Endothelial cell of umbilical vein (primary cell): ENCODE results near the gene CD164L2. TPM values are rescaled to one million over a fixed set of nuclear protein-coding genes. Genes with fewer than 3 reads are reported as not detected.
"Not testable (repeated sequence)": the region's sequence is repeated elsewhere in the genome, so short reads cannot be mapped to it uniquely, and the experiment has no call there.

ENCODE experiments used
- BruUV-seq: library from RNA; stranded (reverse); fragments of 400-500 nt; replicated peaks from 2 replicates; lab custom pipeline; 2021; lab: Mats Ljungman, UMichigan
- CTCF ChIA-PET: fragments of 300-600, 350-600 bp; sonication (Branson Sonifier 250); formaldehyde crosslinking; loops from one replicate; lab custom pipeline; 2021; ENCODE audit warnings: antibody characterized with exemption, inconsistent platforms; lab: Charles Lee
- POLR2A ChIA-PET: fragments of 300-600, 350-600 bp; sonication (Branson Sonifier 250); formaldehyde crosslinking; loops from one replicate; lab custom pipeline; 2021; ENCODE audit warnings: antibody characterized with exemption, inconsistent platforms; lab: Charles Lee
- DNase-seq: peaks from one replicate; pipeline ENCODE4 v3.0.0-alpha.2; 2011; ENCODE audit warnings: low read depth, low spot score
- FAIRE-seq: peaks from 2 replicates; lab custom pipeline; 2011; peaks lifted over from hg19 to GRCh38; lab: Jason Lieb, UNC
- H2AFZ ChIP-seq: 2 replicates; pipeline ENCODE4 v1.6.0; 2012; ENCODE audit warnings: low read depth, low read length, control low read depth, inconsistent platforms
- H3K27ac ChIP-seq: 2 replicates; pipeline ENCODE4 v1.5.1; 2011; ENCODE audit warnings: low read depth, mild to moderate bottlenecking, control low read depth, low read length, moderate library complexity; ENCODE audit not compliant: insufficient read depth
- H3K27me3 ChIP-seq, 2 experiments: 2 replicates each; pipeline versions ENCODE4 v1.6.0 to v1.6.1; 2011; ENCODE audit warnings: low read length in 2 of 2, mixed read lengths in 1 of 2; ENCODE audit not compliant: control insufficient read depth in 2 of 2, insufficient read depth in 2 of 2
- H3K36me3 ChIP-seq, 2 experiments: 2 replicates in 1 of 2; 3 replicates in 1 of 2; pipeline ENCODE4 v1.5.1; 2011; ENCODE audit warnings: low read length in 2 of 2, mild to moderate bottlenecking in 1 of 2, moderate library complexity in 1 of 2; ENCODE audit not compliant: control insufficient read depth in 2 of 2, insufficient read depth in 2 of 2; ENCODE audit errors: extremely low read depth in 1 of 2
- H3K4me1 ChIP-seq: 3 replicates; pipeline ENCODE4 v1.5.1; 2011; ENCODE audit warnings: mild to moderate bottlenecking, low read length; ENCODE audit not compliant: control insufficient read depth, insufficient read depth; ENCODE audit errors: extremely low read depth
- H3K4me2 ChIP-seq: 2 replicates; pipeline ENCODE4 v1.6.1; 2011; ENCODE audit warnings: low read length, control low read depth, mixed read lengths; ENCODE audit not compliant: insufficient read depth
- H3K4me3 ChIP-seq, 3 experiments: fragments of 200-600 bp in 1 of 3; sonication (generic), shearing (Covaris generic) in 1 of 3; replicated peaks in 1 of 3; 2 replicates each; pipeline ENCODE4 v1.5.1; 2011 to 2016; ENCODE audit warnings: control low read depth in 3 of 3, low read length in 3 of 3, mild to moderate bottlenecking in 2 of 3, inconsistent platforms in 1 of 3, low read depth in 1 of 3, moderate library complexity in 1 of 3; ENCODE audit not compliant: insufficient read depth in 1 of 3
- H3K79me2 ChIP-seq: 2 replicates; pipeline ENCODE4 v1.6.0; 2012; ENCODE audit warnings: low read length, inconsistent platforms; ENCODE audit not compliant: control insufficient read depth, insufficient read depth
- H3K9ac ChIP-seq: replicated peaks from 2 replicates; pipeline ENCODE3; 2011; ENCODE audit warnings: low read length, control low read depth; ENCODE audit not compliant: insufficient read depth; ENCODE audit errors: extremely low read depth
- H3K9me1 ChIP-seq: replicated peaks from 3 replicates; pipeline ENCODE4 v1.6.0; 2011; ENCODE audit warnings: mild to moderate bottlenecking, low read length; ENCODE audit not compliant: control insufficient read depth, insufficient read depth; ENCODE audit errors: extremely low read depth
- H3K9me3 ChIP-seq: replicated peaks from 2 replicates; pipeline ENCODE4 v1.5.1; 2012; ENCODE audit warnings: low read length, inconsistent platforms; ENCODE audit not compliant: control insufficient read depth, insufficient read depth
- H4K20me1 ChIP-seq: replicated peaks from 2 replicates; pipeline ENCODE3; 2011; ENCODE audit warnings: mild to moderate bottlenecking, low read length; ENCODE audit not compliant: control insufficient read depth, insufficient read depth; ENCODE audit errors: extremely low read depth
- CTCF ChIP-seq, 2 donors: IDR thresholded peaks; 1 replicate in 1 of 2; 2 replicates in 1 of 2; pipeline ENCODE4 v1.5.1; 2011; ENCODE audit warnings: low read length in 2 of 2, mild to moderate bottlenecking in 2 of 2, moderate library complexity in 2 of 2, control low read depth in 1 of 2, inconsistent platforms in 1 of 2, low read depth in 1 of 2; ENCODE audit not compliant: insufficient read depth in 1 of 2; ENCODE audit errors: extremely low read depth in 1 of 2
- EZH2 ChIP-seq: IDR thresholded peaks from 2 replicates; pipeline ENCODE4 v1.6.1; 2012; ENCODE audit warnings: borderline replicate concordance, low read depth, mild to moderate bottlenecking, moderate library complexity, low read length, inconsistent platforms; ENCODE audit not compliant: severe bottlenecking
- GATA2 ChIP-seq: IDR thresholded peaks from 2 replicates; pipeline ENCODE4 v1.7.0; 2011; ENCODE audit warnings: low read depth, mild to moderate bottlenecking, moderate library complexity, mixed read lengths, low read length; ENCODE audit not compliant: insufficient read length, insufficient read depth
- JUN ChIP-seq: IDR thresholded peaks from 2 replicates; pipeline ENCODE4 v1.6.1; 2011; ENCODE audit warnings: borderline replicate concordance, low read depth; ENCODE audit not compliant: insufficient read length, insufficient read depth
- dilution Hi-C: fragments of 300-500 bp; cut with MboI; formaldehyde crosslinking; loops from one replicate; pipeline ENCODE4 v1.15.0; 2019; ENCODE audit warnings: low sequenced_read_pairs; ENCODE audit not compliant: extremely low pct_ligation_motif_present
- intact Hi-C: fragments of 100-400 bp; cut with micrococcal nuclease; formaldehyde crosslinking; loops from one replicate; pipeline ENCODE4 v1.10.0; 2022
- polyA plus RNA-seq, 4 experiments: library from polyadenylated mRNA; depleted of rRNA in 3 of 4; stranded (reverse) in 3 of 4; unstranded in 1 of 4; fragments of >200 nt; gene quantifications; 2 replicates each; pipeline versions ENCODE4 v1.2.1 to v1.2.3, GENCODE V29; 2011 to 2012; ENCODE audit warnings: missing spikeins in 1 of 4
- total RNA-seq: library from RNA; stranded (reverse); gene quantifications from 2 replicates; pipeline ENCODE4 v1.2.3, GENCODE V29; 2021

Gene CD164L2
- total and polyA plus RNA-seq, 2 donors (not counting 3 experiments of a cell fraction or from before 2014, with no cell fraction given) = not detected

- Histone ChIP-seq H3K9me1 (no peaks in the 10 kb centered on the region), H3K4me3 (no peak overlapping the region), H3K27me3 (no peaks in the 10 kb centered on the region), H3K9ac (peak overlapping the region; percentile 0), H3K79me2 (peaks cover 5% of the 10 kb centered on the region), H3K36me3 (no peaks in the 10 kb centered on the region), H3K27ac (no peak overlapping the region), H3K9me3 (no peaks in the 10 kb centered on the region), H4K20me1 (no peaks in the 10 kb centered on the region), H3K4me2 (peak overlapping the region; percentile 27), H2AFZ (peak overlapping the region; percentile 87), H3K4me1 (peaks cover 21% of the 10 kb centered on the region)
- ChIA-PET CTCF (interaction anchor here (0.7 to 7.4 kb wide), 20 partner anchors 9 to 347 kb away, joined by 3 to 161 read pairs (median 4); partner anchors contain the start of genes CD164L2 and MAP3K6), POLR2A (interaction anchor here (1.3 kb wide), 1 partner anchor 26 kb away, joined by 3 read pairs; no protein-coding TSS in a partner anchor)
- TF ChIP-seq GATA2 (no peak), JUN (peak; percentile 21)
- intact Hi-C loops = loop anchor here (1.0 to 10.0 kb wide), 7 partner anchors 25 to 349 kb away; partner anchors contain the start of genes MAP3K6 and TMEM222
- dilution Hi-C loops = no loop called here
- FAIRE-seq (no peak), DNase-seq (peak; percentile 47)
- BruUV-seq = no TSS peak
Measured at GRCh38 chr1:27391511-27392095, 8.5 kb upstream of the CD164L2 start.

GRCh38 chr1:27388337-27389005 is 5.3 kb upstream of the CD164L2 start:
- Histone ChIP-seq H4K20me1 (no peaks in the 10 kb centered on the region), H3K4me3 (no peak overlapping the region), H3K4me2 (no peak overlapping the region), H3K9ac (no peak overlapping the region), H3K79me2 (peaks cover 5% of the 10 kb centered on the region), H3K9me3 (no peaks in the 10 kb centered on the region), H3K9me1 (no peaks in the 10 kb centered on the region), H3K36me3 (no peaks in the 10 kb centered on the region), H2AFZ (no peak overlapping the region), H3K4me1 (peaks cover 21% of the 10 kb centered on the region), H3K27me3 (no peaks in the 10 kb centered on the region), H3K27ac (no peak overlapping the region)
- peak; percentile 86 for FAIRE-seq
- dilution Hi-C loops (no loop called here), intact Hi-C loops (loop anchor here (1.0 kb wide), 2 partner anchors 31 to 87 kb away; no protein-coding TSS in a partner anchor)
- ChIA-PET CTCF (interaction anchor here (0.7 to 7.4 kb wide), 14 partner anchors 9 to 344 kb away, joined by 3 to 161 read pairs (median 8); partner anchors contain the start of gene MAP3K6), POLR2A (no interaction called here)
- DNase-seq = peak; percentile 46
- no TSS peak for BruUV-seq
- TF ChIP-seq EZH2 = no peak
- TF ChIP-seq CTCF (IDR thresholded peaks at IDR 0.05; ENCODE audit: extremely low read depth in 1 of 2, insufficient read depth in 1 of 2, low read depth in 1 of 2, low read length in 2 of 2) = peak; percentile 81 to 85
- no peak for TF ChIP-seq JUN

- POLR2A ChIA-PET, H4K20me1 ChIP-seq, H3K27me3 ChIP-seq, H3K79me2 ChIP-seq, H3K9me3 ChIP-seq, BruUV-seq, H2AFZ ChIP-seq, H3K9me1 ChIP-seq, intact Hi-C loops, H3K4me2 ChIP-seq, FAIRE-seq, H3K27ac ChIP-seq, H3K4me3 ChIP-seq, H3K9ac ChIP-seq, DNase-seq, H3K36me3 ChIP-seq, dilution Hi-C loops, H3K4me1 ChIP-seq: not testable (repeated sequence)
- CTCF ChIA-PET = interaction anchor here (0.6 to 1.2 kb wide), 5 partner anchors 9 to 84 kb away, joined by 3 to 5 read pairs (median 4); no protein-coding TSS in a partner anchor
Measured at GRCh38 chr1:27384797-27385196, 1.7 kb upstream of the CD164L2 start.
